ENCODE measurements around the gene TMEM178B.

The TMEM178B gene

DNA sequence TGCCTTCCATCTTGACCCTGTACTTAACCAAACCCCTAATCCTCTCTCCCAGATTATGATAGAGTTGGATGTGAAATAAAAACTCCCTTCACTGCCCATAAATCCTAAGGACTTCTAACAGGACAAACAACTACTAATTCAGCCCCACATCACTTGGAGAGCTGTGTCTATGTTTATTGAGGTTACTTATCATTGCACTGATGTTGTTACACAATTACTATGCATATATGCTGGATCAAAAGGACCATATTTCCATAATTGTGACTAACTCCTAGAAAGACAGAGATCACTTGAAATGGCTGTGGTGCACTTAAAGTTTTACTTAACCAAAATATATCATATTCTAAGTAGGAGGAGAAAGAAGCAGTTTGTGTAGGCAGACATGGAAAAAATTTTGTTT, 332.5 kb downstream of the TMEM178B start:
- DNase-seq, result no peak

- no peak for DNase-seq
These were observed 334.0 kb downstream of the TMEM178B start for GRCh38 chr7:141407893-141408292.

GRCh38 chr7:141408440-141408839, 334.6 kb downstream of the TMEM178B start:
- DNase-seq, result no peak

DNA sequence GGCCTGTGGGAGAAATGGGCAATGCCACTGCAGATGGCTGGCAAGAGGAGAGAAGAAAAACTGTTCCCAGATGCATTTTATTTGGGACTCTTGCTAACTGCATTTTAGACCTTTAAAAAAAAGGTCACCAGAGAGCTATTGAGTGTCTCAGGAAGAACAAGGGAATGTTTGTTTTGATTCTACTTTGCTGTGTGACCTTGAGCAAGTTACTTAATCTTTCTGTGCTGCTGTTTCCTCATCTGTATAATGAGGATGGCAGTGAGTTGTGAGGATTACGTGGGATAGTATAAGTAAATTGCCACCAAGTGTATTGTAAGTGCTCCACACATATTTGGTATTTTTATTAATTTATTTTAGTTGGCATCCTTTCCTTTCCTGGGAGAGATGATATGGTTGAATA, 335.4 kb downstream of the TMEM178B start:
- no peak for DNase-seq

- no peak for DNase-seq
These were observed 336.0 kb downstream of the TMEM178B start for GRCh38 chr7:141409801-141410329.

DNA sequence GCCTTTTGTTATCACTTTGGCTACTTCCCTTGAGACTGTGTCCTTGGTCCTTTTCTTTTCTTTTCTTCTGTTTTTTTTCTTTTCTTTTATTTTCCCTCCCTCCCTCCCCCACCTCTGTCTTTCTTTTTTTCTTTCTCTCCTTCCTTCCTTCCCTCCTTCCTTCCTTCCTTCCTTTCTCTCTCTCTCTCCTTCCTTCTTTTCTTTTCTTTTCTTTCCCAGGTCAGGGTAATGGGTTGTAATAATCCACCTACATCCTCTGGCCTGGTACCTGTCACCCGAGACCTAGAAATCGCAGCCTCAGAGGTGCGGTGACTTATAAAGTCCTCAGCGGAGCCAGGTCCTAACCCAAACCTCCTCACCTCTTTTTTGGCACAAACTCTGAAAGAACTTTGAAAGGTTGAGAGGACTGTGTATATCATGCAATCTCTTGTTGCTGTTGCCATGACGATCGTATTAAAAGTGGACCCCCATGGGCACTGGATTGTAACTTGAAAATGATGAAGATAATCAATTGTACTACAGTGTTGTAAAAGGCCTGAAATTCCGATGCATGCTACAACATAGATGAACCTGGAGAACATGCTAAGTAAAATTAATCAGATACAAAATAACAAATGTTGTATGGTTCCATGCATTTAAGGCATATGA, 336.6 kb downstream of the TMEM178B start:
- no peak for DNase-seq

- no peak for DNase-seq
These were observed 337.3 kb downstream of the TMEM178B start for GRCh38 chr7:141411133-141411532.

DNA sequence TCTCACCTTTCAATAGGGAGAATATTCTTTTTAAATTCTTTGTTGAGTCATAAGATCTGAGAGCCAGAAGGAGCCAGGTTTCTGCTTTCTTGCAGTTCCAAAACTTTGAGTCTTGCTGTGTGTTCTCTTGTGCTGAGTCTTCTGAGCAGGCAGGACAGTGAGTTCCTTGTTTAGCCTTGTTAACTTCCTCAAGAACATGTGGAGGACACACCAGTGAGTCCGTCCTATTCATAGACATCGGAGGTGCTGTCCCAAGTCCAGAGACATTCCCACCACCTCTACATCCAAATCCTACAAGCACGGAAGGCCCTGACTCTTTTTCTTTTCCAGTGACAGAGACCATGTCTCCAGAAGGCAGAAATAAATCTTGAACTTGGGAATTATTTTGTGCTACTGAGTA, 342.1 kb downstream of the TMEM178B start:
- no peak for DNase-seq

DNA sequence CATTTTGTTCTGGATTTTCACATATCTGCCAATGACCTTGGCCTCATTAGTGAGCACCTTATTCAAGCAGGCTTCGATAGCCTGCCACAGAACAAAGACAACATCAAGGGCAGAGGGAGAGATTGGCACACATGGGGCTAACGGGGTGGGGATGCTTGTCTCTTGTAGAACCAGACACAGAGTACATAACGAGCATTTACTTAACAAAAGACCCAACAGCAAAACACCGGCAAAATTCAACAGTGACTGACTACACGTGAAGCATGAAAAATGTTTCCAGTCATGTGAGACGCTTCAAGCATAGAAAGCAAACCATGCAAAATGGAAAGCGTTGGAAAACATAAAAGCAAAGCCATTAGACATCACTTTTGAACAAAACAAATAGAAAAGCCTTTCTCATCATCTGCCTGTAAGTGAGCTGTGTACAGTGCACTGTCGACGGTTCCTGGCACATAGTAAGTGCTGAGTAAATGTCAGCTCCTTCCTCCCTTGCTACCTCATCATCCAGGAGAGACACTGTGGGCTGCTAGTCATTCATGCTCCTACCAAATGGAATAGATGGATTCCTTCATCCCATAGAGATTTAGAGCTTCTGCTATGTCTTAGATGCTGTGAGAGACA, 342.9 kb downstream of the TMEM178B start:
- no peak for DNase-seq

DNA sequence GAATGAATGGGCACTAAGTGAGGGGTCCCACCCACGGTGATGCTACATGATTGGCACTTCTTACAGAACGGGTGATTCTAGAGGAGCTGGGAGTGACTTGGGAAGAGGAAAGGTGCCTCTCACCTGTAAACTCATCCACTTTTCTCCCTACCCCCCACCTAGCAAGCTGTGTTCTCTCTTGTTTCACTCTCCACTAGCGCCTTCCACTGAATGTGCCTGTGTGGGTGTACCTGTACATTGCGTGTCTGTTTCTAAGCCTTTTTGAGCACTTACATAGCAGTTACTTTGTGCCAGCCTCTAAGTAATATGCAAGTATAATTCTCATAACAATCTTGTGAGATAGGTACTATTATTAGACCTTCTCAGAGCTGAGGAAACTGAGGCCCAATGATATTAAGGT, 343.6 kb downstream of the TMEM178B start:
- no peak for DNase-seq

- no peak for DNase-seq
These were observed 344.2 kb downstream of the TMEM178B start for GRCh38 chr7:141418066-141418465.

DNA sequence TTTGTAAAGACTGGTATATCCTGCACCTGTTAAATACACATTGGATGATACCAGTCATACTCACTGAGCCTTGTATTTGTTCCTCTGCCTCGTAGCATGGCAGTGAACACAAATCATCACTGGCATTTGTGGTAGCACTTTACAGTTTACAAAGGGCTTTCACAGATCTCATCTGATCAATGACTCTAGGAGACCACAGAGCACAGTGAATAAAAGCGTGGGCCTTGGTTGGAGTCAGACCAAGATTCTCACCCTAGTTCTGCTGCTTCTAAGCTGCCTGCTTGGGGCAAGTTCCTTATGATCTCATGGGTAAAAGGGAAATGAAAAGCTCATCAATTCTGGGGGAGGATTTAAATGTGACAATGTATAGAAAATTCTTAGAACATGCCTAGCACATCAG, 347.4 kb downstream of the TMEM178B start:
- no peak for DNase-seq

DNA sequence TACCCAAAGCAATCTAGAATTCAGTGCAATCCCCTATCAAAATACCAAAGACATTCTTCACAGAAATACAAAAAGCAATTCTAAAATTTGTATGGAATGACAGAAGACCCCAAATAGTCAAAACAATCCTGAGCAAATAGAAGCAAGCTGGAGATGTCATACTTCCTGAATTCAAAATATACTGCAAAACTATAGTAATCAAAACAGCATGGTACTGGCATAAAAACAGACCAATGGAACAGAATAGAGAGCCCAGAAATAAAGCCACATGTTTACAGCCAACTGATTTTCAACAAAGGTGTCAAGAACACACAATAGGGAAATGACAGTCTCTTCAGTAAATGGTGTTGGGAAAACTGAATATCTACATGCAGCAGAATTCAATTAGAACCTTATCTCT, 353.3 kb downstream of the TMEM178B start:
- no peak for DNase-seq

GRCh38 chr7:141430455-141431139, 356.7 kb downstream of the TMEM178B start:
- DNase-seq, result no peak

GRCh38 chr7:141431140-141431479, 357.2 kb downstream of the TMEM178B start:
- no peak for DNase-seq

- DNase-seq, result no peak
These were observed 357.8 kb downstream of the TMEM178B start for GRCh38 chr7:141431711-141432110.

DNA sequence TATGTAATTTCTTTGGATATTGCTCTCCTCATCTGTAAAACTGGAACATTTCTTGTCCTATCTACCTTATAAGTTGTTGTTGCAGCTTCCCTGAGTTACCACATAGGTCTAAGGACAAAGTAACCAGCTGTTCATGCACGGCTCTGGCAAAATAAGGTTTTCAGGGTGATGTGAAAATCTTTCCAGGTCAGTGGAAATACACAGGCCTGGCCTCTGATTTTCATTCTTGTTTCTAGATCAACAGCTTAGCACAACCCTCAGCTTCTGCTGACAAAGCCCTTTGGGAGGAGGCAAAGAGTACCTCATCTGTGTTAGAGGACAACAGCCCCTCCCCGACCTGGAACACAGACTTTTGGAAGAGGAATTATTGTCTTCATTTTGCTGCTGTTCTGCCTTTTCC, 359.8 kb downstream of the TMEM178B start:
- DNase-seq, result no peak

DNA sequence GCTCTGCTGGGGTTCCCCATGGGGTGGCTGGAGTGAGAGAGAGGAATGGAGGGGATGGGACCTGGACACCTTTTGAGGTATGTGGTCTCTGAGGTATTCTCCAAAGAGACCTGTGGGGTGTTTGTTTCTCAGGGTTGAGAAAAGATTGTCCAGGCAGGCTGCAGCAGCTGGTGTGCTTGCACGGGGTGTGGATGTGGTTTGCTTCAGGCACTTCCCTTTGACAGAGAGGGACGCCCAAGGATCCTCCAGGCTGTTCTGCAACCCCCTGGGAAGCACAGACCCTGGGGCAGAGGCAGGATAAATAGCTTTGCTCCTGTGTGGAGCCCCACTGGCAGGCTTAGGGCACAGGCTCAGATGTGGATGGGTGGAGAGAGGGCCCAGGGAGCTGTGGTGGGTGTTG, 362.3 kb downstream of the TMEM178B start:
- no peak for DNase-seq

GRCh38 chr7:141436575-141437075, 362.8 kb downstream of the TMEM178B start:
- no peak for DNase-seq

DNA sequence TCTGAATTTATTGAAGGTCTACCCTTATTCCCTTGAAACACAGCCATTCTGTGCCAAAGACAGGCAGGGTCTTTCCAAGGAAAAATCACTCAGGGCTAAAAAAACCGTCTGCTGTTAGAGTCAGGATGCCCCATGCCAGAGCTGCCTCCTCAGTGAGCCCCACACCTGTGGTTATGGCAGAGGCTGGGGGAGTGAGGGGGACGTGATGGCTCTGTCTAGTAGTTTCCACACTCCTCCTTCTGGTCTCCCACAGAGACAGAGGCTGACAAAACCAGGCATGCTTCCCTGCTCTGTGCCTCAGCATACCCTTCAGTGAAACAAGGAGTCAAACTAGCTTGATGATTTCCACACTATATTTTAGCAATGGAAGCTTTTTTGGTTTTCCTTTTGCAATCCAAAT, 365.3 kb downstream of the TMEM178B start:
- no peak for DNase-seq

DNA sequence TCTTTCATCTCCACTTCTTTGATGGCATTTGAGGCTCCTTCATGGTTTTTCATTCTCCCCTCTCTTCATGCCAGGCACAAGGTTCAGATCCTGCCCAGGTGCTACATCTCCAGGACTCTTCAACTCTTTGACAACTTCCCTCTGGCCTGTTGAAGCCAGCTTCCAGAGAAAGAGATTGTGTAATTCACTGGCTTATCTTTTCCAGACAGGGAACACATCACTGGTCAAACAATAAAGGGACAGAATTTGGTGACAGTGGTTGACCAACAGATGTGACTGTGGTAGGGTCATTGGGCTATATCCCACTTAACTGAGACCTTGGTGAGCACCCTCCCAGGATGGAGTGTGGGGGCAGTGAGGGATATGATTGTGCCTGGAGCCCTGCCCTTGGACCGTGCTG, 365.9 kb downstream of the TMEM178B start:
- no peak for DNase-seq

DNA sequence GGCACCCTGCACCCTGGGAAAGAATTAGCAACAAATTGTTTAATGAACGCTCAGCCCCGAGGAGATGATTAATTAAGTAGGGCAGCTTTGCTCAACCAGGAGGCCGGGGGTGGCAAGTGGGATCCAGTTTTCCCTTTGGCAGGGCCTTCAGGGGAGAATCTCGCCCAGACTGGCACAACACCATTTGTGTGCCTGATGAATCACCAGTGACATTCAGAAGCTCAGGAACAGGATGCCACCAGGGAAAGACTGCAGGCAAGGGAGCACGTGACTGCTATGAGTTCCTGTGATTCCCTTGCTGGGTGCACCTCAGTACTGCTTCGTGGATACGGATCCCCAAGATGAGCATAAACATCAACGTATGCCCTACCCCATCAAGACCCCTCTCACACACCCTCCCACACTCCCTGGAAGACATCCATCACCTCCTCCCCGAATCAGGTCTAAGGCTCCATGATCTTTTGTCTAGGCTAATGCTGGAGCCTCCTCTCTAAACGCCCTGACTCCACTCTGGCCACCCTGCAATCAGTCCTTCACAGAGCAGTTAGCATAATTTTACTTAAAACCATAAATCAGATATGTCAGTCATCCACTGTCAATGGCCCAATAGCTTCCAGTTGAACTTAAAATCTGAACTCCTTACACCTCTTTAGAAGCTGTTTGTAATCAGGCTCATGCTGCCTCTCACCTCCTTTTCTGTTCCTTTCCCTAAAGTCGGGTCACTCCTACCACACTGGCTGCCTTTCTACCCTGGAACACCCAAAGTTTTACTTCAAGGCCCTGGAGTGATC, 368.2 kb downstream of the TMEM178B start:
- DNase-seq, result no peak

GRCh38 chr7:141442781-141443180, 368.9 kb downstream of the TMEM178B start:
- DNase-seq, result no peak

Measured in activated CD8-positive, alpha-beta memory T cell treated with anti-CD3 and anti-CD28 coated beads for 24 hours (primary cell).